Astrocyte of the spinal cord (primary cell): ENCODE data around the gene RBM19.
A peak's percentile ranks its signal among the peaks of the same experiment; 100 is the strongest.

Experiments
- DNase-seq: peaks from one replicate; pipeline ENCODE4 v3.0.0; 2011; ENCODE audit warnings: low read depth, low spot score
- H3K4me3 ChIP-seq: 2 replicates; pipeline ENCODE4 v1.5.1; 2011; ENCODE audit warnings: low read depth, mild to moderate bottlenecking, low read length, moderate library complexity
- in situ Hi-C: cut with HindIII; loops from 2 replicates; pipeline ENCODE4 v1.10.0; 2017; ENCODE audit warnings: low sequenced_read_pairs
- TF ChIP-seq, protein P1 (sequence below): IDR thresholded peaks from 2 replicates; pipeline ENCODE4 v1.5.1; 2012; ENCODE audit warnings: low read depth, mild to moderate bottlenecking, low read length, inconsistent platforms

The RBM19 gene

GRCh38 chr12:113826805-113827538 is 139.2 kb downstream of the RBM19 start:
- H3K4me3 ChIP-seq: no peak overlapping the region
- in situ Hi-C loops: no loop called here
- DNase-seq: no peak
- TF ChIP-seq, protein P1, sequence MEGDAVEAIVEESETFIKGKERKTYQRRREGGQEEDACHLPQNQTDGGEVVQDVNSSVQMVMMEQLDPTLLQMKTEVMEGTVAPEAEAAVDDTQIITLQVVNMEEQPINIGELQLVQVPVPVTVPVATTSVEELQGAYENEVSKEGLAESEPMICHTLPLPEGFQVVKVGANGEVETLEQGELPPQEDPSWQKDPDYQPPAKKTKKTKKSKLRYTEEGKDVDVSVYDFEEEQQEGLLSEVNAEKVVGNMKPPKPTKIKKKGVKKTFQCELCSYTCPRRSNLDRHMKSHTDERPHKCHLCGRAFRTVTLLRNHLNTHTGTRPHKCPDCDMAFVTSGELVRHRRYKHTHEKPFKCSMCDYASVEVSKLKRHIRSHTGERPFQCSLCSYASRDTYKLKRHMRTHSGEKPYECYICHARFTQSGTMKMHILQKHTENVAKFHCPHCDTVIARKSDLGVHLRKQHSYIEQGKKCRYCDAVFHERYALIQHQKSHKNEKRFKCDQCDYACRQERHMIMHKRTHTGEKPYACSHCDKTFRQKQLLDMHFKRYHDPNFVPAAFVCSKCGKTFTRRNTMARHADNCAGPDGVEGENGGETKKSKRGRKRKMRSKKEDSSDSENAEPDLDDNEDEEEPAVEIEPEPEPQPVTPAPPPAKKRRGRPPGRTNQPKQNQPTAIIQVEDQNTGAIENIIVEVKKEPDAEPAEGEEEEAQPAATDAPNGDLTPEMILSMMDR: peak; percentile 20

GRCh38 chr12:113825705-113826104 is 140.4 kb downstream of the RBM19 start:
- TF ChIP-seq, protein P1: no peak
- DNase-seq: no peak
- H3K4me3 ChIP-seq: no peak overlapping the region
- in situ Hi-C loops: no loop called here

GRCh38 chr12:113823816-113824215 is 142.3 kb downstream of the RBM19 start:
- H3K4me3 ChIP-seq: no peak overlapping the region
- TF ChIP-seq, protein P1: no peak
- in situ Hi-C loops: no loop called here
- DNase-seq: no peak

- DNase-seq: no peak
- in situ Hi-C loops: no loop called here
- no peak overlapping the region for H3K4me3 ChIP-seq
- TF ChIP-seq, protein P1: no peak
Observed at GRCh38 chr12:113823016-113823415, 143.1 kb downstream of the RBM19 start.

DNA sequence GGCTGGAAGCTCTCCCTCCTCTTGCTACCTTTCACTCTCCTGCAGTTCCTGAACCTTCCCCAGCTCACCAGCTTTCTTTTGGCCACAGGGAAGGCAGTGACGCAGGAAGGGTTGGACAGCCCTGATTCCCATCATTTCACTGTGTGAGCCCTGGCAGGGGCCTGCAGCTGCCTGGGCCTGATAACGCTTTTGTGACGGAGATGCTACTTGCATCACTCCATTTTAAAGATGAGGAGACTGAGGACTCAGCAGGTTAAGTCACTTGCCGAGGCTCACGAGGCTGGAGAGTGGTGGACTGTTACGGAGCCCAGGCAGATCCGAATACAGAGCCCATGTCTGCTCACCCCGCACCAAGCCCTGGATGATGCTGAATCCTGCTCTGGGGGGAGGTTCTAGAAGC is 145.3 kb downstream of the RBM19 start:
- in situ Hi-C loops: no loop called here
- TF ChIP-seq, protein P1: no peak
- H3K4me3 ChIP-seq: no peak overlapping the region
- DNase-seq: no peak

GRCh38 chr12:113820309-113820708 is 145.8 kb downstream of the RBM19 start:
- in situ Hi-C loops: no loop called here
- no peak overlapping the region for H3K4me3 ChIP-seq
- DNase-seq: no peak
- TF ChIP-seq, protein P1: no peak
